GM23338 (cell line): ENCODE measurements around the gene ALCAM. TPM values are rescaled to one million over a fixed set of nuclear protein-coding genes. Genes with fewer than 3 reads are reported as not detected.

Experiments
- ATAC-seq: fragments of 200-7000 bp; cut with Tn5 transposase; 3 replicates; pipeline ENCODE4 v1.9.1; 2020
- DNase-seq: peaks from one replicate; pipeline ENCODE4 v3.0.0-alpha.2; 2015; ENCODE audit warnings: low spot score
- H2AFZ ChIP-seq: fragments of 200-600 bp; sonication (generic); 2 replicates; pipeline ENCODE4 v1.8.0; 2016; ENCODE audit warnings: antibody characterized with exemption, mild to moderate bottlenecking, moderate library complexity
- H3F3A ChIP-seq: fragments of 200-600 bp; sonication (generic); replicated peaks from 2 replicates; pipeline ENCODE4 v1.8.0; 2017; ENCODE audit warnings: antibody characterized with exemption, mixed run types, low read depth
- H3K27ac ChIP-seq: fragments of 200-600 bp; sonication (generic); 2 replicates; pipeline ENCODE4 v1.6.1; 2016; ENCODE audit warnings: low read depth
- H3K27me3 ChIP-seq: fragments of 200-600 bp; sonication (generic); 2 replicates; pipeline ENCODE4 v1.8.0; 2016; ENCODE audit warnings: mild to moderate bottlenecking, mixed run types, moderate library complexity; ENCODE audit not compliant: insufficient read depth
- H3K36me3 ChIP-seq: fragments of 200-600 bp; sonication (generic); 2 replicates; pipeline ENCODE4 v1.8.0; 2016; ENCODE audit warnings: mild to moderate bottlenecking; ENCODE audit not compliant: insufficient read depth
- H3K4me1 ChIP-seq: fragments of 200-600 bp; sonication (generic); 2 replicates; pipeline ENCODE4 v1.8.0; 2016; ENCODE audit warnings: mild to moderate bottlenecking, moderate library complexity; ENCODE audit not compliant: insufficient read depth
- H3K4me2 ChIP-seq: fragments of 200-600 bp; sonication (generic); 2 replicates; pipeline ENCODE4 v1.7.1; 2017; ENCODE audit warnings: mixed run types
- H3K4me3 ChIP-seq: fragments of 200-600 bp; sonication (generic); 2 replicates; pipeline ENCODE4 v1.6.1; 2016; ENCODE audit warnings: mixed run types
- H3K79me2 ChIP-seq: fragments of 200-600 bp; sonication (generic); replicated peaks from 2 replicates; pipeline ENCODE4 v1.8.0; 2017; ENCODE audit warnings: mild to moderate bottlenecking; ENCODE audit not compliant: insufficient read depth
- H3K9me2 ChIP-seq: fragments of 200-600 bp; sonication (generic); 2 replicates; pipeline ENCODE4 v1.8.0; 2017; ENCODE audit not compliant: insufficient read depth
- H4K20me1 ChIP-seq: fragments of 200-600 bp; sonication (generic); replicated peaks from 2 replicates; pipeline ENCODE4 v1.8.0; 2017; ENCODE audit warnings: mild to moderate bottlenecking; ENCODE audit not compliant: insufficient read depth
- H3K27ac Mint-ChIP-seq: 2 replicates; pipeline ENCODE4 v1.8.0; 2020; ENCODE audit warnings: inconsistent platforms, mild to moderate bottlenecking, moderate library complexity, mixed read lengths
- H3K27me3 Mint-ChIP-seq: 3 replicates; pipeline ENCODE4 v1.8.0; 2022; ENCODE audit warnings: low read depth, mild to moderate bottlenecking, moderate library complexity, mixed read lengths, inconsistent platforms; ENCODE audit not compliant: insufficient read depth, poor library complexity
- H3K36me3 Mint-ChIP-seq: 3 replicates; pipeline ENCODE4 v1.8.0; 2021; ENCODE audit warnings: low read depth, mild to moderate bottlenecking, inconsistent platforms, moderate library complexity, mixed read lengths
- H3K4me1 Mint-ChIP-seq: 3 replicates; pipeline ENCODE4 v1.8.0; 2020; ENCODE audit warnings: mild to moderate bottlenecking, inconsistent platforms, mixed read lengths
- H3K4me3 Mint-ChIP-seq: 3 replicates; pipeline ENCODE4 v1.8.0; 2021; ENCODE audit warnings: moderate library complexity, mild to moderate bottlenecking, inconsistent platforms, mixed read lengths
- H3K9me3 Mint-ChIP-seq: 3 replicates; pipeline ENCODE4 v1.8.0; 2020; ENCODE audit warnings: moderate library complexity, mild to moderate bottlenecking, inconsistent platforms, mixed read lengths
- CREB1 ChIP-seq: fragments of 250-450 bp; sonication (Bioruptor Pico); IDR thresholded peaks from 2 replicates; pipeline ENCODE4 v1.5.0; 2020; ENCODE audit warnings: low read depth, mild to moderate bottlenecking, moderate library complexity
- POLR2AphosphoS5 ChIP-seq: IDR thresholded peaks from 2 replicates; pipeline ENCODE4 v1.6.1; 2016; ENCODE audit warnings: antibody characterized with exemption, low read depth
- ZNF114 ChIP-seq: fragments of 250-450 bp; sonication (Bioruptor Pico); IDR thresholded peaks from 2 replicates; pipeline ENCODE4 v1.5.0; 2020; ENCODE audit warnings: mild to moderate bottlenecking, moderate library complexity
- ZNF331 ChIP-seq: fragments of 250-450 bp; sonication (Bioruptor Pico); IDR thresholded peaks from 2 replicates; pipeline ENCODE4 v1.5.0; 2020; ENCODE audit warnings: low read depth, mild to moderate bottlenecking, moderate library complexity
- polyA plus RNA-seq: library from polyadenylated mRNA; unstranded; fragments of >200 nt; fragmentation: Nextera tagmentation; extraction: Ambion mirVana; gene quantifications from 2 replicates; pipeline ENCODE4 v1.2.1, GENCODE V29; 2016
- total RNA-seq: library from RNA; depleted of rRNA; stranded (reverse); fragments of >200 nt; shearing (Covaris generic); gene quantifications from 2 replicates; pipeline ENCODE4 v1.2.3, GENCODE V29; 2014
- TF ChIP-seq, protein P1 (sequence below): fragments of 250-450 bp; sonication (Bioruptor Pico); IDR thresholded peaks from 2 replicates; pipeline ENCODE4 v1.5.0; 2020; ENCODE audit warnings: mild to moderate bottlenecking, moderate library complexity
- TF ChIP-seq, protein P2 (sequence below), 2 experiments: fragments of 200-600 bp in 1 of 2; sonication (generic) in 1 of 2; conservative IDR thresholded peaks; 2 replicates each; pipeline versions ENCODE4 v1.5.1 to v1.6.1; 2016 to 2017; ENCODE audit warnings: antibody characterized with exemption in 2 of 2, low read depth in 2 of 2, mild to moderate bottlenecking in 2 of 2, moderate library complexity in 1 of 2

The ALCAM gene
- total and polyA plus RNA-seq, 2 experiments from 2014 or later: 11.3 to 36.0 TPM

DNA sequence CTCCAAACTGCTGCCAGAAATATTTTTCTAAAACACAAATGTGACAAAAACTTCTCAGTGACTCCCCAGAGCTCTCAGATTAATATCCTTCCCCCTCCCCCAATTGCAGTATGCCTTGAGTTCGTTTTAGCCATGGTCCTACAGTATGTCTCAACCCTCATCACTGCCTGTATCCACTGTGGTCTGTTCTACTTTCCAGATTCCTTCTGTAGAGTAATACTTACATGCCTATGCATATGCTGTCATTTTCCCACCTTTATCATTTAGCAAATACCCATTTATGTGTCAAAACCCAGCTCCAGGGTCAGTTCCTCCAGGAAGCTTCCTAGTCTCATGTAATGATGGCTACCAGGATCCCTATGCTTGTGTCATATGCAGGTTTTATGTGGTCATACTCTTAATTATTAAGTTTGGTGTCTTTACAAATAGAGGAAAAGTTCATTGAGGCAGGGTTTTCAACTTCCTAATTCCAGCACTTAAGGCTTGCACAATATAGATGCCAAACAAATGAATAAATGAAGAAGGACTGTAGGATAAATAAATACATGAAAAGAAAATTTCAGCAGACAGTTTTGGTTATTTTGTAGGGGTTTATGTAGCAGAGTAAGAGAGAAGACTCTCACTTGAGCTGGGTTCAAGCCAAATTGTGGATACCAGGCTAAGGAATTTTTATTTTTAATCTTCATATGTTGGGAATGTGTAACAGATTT lies 170.8 kb downstream of the ALCAM start (continued):
- TF ChIP-seq, protein P1, sequence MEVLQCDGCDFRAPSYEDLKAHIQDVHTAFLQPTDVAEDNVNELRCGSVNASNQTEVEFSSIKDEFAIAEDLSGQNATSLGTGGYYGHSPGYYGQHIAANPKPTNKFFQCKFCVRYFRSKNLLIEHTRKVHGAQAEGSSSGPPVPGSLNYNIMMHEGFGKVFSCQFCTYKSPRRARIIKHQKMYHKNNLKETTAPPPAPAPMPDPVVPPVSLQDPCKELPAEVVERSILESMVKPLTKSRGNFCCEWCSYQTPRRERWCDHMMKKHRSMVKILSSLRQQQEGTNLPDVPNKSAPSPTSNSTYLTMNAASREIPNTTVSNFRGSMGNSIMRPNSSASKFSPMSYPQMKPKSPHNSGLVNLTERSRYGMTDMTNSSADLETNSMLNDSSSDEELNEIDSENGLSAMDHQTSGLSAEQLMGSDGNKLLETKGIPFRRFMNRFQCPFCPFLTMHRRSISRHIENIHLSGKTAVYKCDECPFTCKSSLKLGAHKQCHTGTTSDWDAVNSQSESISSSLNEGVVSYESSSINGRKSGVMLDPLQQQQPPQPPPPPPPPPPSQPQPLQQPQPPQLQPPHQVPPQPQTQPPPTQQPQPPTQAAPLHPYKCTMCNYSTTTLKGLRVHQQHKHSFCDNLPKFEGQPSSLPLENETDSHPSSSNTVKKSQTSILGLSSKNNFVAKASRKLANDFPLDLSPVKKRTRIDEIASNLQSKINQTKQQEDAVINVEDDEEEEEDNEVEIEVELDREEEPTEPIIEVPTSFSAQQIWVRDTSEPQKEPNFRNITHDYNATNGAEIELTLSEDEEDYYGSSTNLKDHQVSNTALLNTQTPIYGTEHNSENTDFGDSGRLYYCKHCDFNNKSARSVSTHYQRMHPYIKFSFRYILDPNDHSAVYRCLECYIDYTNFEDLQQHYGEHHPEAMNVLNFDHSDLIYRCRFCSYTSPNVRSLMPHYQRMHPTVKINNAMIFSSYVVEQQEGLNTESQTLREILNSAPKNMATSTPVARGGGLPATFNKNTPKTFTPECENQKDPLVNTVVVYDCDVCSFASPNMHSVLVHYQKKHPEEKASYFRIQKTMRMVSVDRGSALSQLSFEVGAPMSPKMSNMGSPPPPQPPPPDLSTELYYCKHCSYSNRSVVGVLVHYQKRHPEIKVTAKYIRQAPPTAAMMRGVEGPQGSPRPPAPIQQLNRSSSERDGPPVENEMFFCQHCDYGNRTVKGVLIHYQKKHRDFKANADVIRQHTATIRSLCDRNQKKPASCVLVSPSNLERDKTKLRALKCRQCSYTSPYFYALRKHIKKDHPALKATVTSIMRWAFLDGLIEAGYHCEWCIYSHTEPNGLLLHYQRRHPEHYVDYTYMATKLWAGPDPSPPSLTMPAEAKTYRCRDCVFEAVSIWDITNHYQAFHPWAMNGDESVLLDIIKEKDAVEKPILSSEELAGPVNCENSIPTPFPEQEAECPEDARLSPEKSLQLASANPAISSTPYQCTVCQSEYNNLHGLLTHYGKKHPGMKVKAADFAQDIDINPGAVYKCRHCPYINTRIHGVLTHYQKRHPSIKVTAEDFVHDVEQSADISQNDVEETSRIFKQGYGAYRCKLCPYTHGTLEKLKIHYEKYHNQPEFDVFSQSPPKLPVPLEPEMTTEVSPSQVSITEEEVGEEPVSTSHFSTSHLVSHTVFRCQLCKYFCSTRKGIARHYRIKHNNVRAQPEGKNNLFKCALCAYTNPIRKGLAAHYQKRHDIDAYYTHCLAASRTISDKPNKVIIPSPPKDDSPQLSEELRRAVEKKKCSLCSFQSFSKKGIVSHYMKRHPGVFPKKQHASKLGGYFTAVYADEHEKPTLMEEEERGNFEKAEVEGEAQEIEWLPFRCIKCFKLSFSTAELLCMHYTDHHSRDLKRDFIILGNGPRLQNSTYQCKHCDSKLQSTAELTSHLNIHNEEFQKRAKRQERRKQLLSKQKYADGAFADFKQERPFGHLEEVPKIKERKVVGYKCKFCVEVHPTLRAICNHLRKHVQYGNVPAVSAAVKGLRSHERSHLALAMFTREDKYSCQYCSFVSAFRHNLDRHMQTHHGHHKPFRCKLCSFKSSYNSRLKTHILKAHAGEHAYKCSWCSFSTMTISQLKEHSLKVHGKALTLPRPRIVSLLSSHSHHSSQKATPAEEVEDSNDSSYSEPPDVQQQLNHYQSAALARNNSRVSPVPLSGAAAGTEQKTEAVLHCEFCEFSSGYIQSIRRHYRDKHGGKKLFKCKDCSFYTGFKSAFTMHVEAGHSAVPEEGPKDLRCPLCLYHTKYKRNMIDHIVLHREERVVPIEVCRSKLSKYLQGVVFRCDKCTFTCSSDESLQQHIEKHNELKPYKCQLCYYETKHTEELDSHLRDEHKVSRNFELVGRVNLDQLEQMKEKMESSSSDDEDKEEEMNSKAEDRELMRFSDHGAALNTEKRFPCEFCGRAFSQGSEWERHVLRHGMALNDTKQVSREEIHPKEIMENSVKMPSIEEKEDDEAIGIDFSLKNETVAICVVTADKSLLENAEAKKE (CRISPR knock-in tag): no peak
- TF ChIP-seq CREB1 (CRISPR knock-in tag): no peak

DNA sequence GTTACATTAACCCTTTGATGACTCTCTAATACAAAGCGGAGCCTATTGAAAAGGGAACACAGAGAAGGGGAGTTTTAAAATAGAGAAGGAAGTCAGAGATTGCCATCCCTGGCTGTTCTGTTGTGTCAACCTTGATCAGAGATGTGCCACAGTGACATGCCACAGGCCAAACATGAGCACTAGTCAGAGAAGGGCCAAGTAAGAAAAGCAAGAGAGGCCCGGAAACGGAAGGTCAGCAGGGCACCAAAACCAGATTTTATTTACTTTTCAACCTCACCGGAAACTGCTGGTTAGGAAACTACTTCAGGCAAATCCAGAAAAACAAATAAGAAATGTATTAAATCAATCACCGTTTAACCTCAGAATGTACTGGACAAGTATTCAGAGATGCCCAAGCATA lies 171.8 kb downstream of the ALCAM start:
- Histone ChIP-seq H2AFZ (no peak overlapping the region), H3F3A (no peaks in the 10 kb centered on the region), H3K4me1 (no peaks in the 10 kb centered on the region), H3K36me3 (no peaks in the 10 kb centered on the region), H3K27me3 (no peaks in the 10 kb centered on the region), H3K4me3 (no peak overlapping the region), H4K20me1 (no peaks in the 10 kb centered on the region), H3K27ac (no peak overlapping the region), H3K4me2 (no peak overlapping the region), H3K79me2 (no peaks in the 10 kb centered on the region), H3K9me2 (no peaks in the 10 kb centered on the region)
- Mint-ChIP-seq H3K36me3 (no peaks in the 10 kb centered on the region), H3K4me1 (no peaks in the 10 kb centered on the region; the same call in 2 of the 3 replicates), H3K9me3 (no peaks in the 10 kb centered on the region), H3K27ac (0 out of 2 replicates have a peak overlapping the region, but pooled peaks have one; percentile 7), H3K27me3 (peaks cover 2% of the 10 kb centered on the region), H3K4me3 (no peak overlapping the region)
- ATAC-seq (no peak), DNase-seq (no peak)
- no peak for TF ChIP-seq CREB1 (CRISPR knock-in tag)
- no peak for TF ChIP-seq POLR2AphosphoS5
- no peak for TF ChIP-seq ZNF114 (CRISPR knock-in tag)
- TF ChIP-seq ZNF331 (CRISPR knock-in tag): no peak
- TF ChIP-seq, protein P1 (CRISPR knock-in tag): no peak
- TF ChIP-seq, protein P2, sequence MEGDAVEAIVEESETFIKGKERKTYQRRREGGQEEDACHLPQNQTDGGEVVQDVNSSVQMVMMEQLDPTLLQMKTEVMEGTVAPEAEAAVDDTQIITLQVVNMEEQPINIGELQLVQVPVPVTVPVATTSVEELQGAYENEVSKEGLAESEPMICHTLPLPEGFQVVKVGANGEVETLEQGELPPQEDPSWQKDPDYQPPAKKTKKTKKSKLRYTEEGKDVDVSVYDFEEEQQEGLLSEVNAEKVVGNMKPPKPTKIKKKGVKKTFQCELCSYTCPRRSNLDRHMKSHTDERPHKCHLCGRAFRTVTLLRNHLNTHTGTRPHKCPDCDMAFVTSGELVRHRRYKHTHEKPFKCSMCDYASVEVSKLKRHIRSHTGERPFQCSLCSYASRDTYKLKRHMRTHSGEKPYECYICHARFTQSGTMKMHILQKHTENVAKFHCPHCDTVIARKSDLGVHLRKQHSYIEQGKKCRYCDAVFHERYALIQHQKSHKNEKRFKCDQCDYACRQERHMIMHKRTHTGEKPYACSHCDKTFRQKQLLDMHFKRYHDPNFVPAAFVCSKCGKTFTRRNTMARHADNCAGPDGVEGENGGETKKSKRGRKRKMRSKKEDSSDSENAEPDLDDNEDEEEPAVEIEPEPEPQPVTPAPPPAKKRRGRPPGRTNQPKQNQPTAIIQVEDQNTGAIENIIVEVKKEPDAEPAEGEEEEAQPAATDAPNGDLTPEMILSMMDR (conservative IDR thresholded peaks at IDR 0.05; ENCODE audit: low read depth in 2 of 2): no peak
